ENCODE measurements around the gene BTG4. TPM values are rescaled to one million over a fixed set of nuclear protein-coding genes. Genes with fewer than 3 reads are reported as not detected.

The BTG4 gene
- total RNA-seq, 1 donor from 2014 or later, result not detected

DNA sequence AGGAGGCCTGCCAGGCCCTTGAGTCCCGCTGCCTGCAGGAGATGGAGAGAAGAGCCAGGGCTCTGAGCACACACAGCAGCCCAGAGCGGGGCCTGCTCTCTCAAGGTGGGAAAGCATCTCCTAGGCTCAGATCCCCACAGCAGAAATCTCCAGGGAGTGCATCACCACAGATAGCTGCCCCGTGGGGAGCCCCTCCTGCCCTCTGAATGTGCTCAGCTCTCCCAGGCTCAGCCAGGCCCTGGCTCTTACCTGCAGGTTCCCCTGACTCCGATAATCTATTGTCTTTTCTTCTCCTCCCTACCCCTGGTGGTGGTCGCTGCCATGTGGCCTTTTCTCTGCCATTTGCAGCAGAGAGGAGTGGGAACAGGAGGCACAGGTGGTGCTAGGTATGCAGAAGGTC is 49.9 kb downstream of the BTG4 start:
- Mint-ChIP-seq H3K4me1 (no peaks in the 10 kb centered on the region), H3K27me3 (peaks cover 35% of the 10 kb centered on the region), H3K27ac (no peak overlapping the region), H3K4me3 (no peak overlapping the region), H3K36me3 (ENCODE audit: low read depth) (no peaks in the 10 kb centered on the region), H3K9me3 (no peaks in the 10 kb centered on the region)
- CTCF ChIA-PET, result no interaction called here
- DNase-seq (no peak), ATAC-seq (ENCODE audit: low read depth) (no peak)
- intact Hi-C loops (cut with micrococcal nuclease), result no loop called here
- POLR2A ChIA-PET, result no interaction called here
- TF ChIP-seq, protein P1, sequence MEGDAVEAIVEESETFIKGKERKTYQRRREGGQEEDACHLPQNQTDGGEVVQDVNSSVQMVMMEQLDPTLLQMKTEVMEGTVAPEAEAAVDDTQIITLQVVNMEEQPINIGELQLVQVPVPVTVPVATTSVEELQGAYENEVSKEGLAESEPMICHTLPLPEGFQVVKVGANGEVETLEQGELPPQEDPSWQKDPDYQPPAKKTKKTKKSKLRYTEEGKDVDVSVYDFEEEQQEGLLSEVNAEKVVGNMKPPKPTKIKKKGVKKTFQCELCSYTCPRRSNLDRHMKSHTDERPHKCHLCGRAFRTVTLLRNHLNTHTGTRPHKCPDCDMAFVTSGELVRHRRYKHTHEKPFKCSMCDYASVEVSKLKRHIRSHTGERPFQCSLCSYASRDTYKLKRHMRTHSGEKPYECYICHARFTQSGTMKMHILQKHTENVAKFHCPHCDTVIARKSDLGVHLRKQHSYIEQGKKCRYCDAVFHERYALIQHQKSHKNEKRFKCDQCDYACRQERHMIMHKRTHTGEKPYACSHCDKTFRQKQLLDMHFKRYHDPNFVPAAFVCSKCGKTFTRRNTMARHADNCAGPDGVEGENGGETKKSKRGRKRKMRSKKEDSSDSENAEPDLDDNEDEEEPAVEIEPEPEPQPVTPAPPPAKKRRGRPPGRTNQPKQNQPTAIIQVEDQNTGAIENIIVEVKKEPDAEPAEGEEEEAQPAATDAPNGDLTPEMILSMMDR (IDR thresholded peaks at IDR 0.05), result no peak

DNA sequence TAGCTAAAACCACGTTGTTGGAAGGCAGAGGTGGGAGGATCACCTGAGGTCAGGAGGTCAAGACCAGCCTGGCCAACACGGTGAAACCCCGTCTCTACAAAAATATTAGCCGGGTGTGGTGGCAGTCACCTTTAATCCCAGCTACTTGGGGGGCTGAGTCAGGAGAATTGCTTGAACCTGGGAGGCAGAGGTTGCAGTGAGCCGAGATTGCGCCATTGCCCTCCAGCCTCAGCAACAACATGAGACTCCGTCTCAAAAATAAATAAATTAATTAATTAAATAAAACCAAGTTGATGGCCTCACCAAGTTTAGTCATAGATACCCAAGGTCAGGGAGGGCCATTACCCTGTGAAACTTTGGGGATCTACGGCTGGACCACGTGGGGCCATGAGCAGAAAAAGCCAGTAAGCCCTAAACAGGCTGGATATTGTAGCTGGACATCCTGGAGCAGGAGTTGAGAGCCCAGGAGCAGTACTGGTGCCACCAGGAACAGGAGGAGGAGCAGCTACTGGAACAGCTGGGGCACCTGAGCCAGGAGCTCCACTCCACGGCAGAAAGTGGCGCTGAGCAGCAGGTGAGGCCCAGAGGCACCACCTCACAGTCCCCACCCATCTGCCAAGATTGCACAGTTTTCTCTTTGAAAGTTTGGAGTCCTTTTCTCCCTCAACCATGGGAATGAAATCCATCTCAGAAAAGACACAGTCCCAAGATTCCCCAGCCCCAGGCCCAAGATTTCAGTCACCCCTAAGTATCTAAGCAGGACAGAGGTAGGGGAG is 50.5 kb downstream of the BTG4 start:
- TF ChIP-seq, protein P1 (IDR thresholded peaks at IDR 0.05), result no peak

GRCh38 chr11:111460856-111461255 is 51.3 kb downstream of the BTG4 start:
- no peak overlapping the region for H3K27ac Mint-ChIP-seq
- intact Hi-C loops (cut with micrococcal nuclease), result no loop called here
- H3K36me3 Mint-ChIP-seq (ENCODE audit: low read depth), result no peaks in the 10 kb centered on the region
- DNase-seq, result no peak
- ATAC-seq (ENCODE audit: low read depth), result no peak
- TF ChIP-seq, protein P1 (IDR thresholded peaks at IDR 0.05), result no peak
- ChIA-PET POLR2A (no interaction called here), CTCF (interaction anchor here (1.2 kb wide), 1 partner anchor 14 kb away, joined by 3 read pairs; no protein-coding TSS in a partner anchor)
- H3K4me3 Mint-ChIP-seq, result no peak overlapping the region
- peaks cover 40% of the 10 kb centered on the region for H3K27me3 Mint-ChIP-seq
- H3K4me1 Mint-ChIP-seq, result no peaks in the 10 kb centered on the region
- no peaks in the 10 kb centered on the region for H3K9me3 Mint-ChIP-seq

More for the DNA sequence above, 50.5 kb downstream of the BTG4 start:
- Mint-ChIP-seq H3K4me3 (no peak overlapping the region), H3K27me3 (peaks cover 35% of the 10 kb centered on the region), H3K4me1 (no peaks in the 10 kb centered on the region), H3K9me3 (no peaks in the 10 kb centered on the region), H3K36me3 (ENCODE audit: low read depth) (no peaks in the 10 kb centered on the region), H3K27ac (no peak overlapping the region)
- ChIA-PET POLR2A (no interaction called here), CTCF (interaction anchor here (1.2 kb wide), 1 partner anchor 15 kb away, joined by 3 read pairs; no protein-coding TSS in a partner anchor)
- intact Hi-C loops (cut with micrococcal nuclease), result no loop called here
- ATAC-seq (ENCODE audit: low read depth) (no peak), DNase-seq (no peak)

DNA sequence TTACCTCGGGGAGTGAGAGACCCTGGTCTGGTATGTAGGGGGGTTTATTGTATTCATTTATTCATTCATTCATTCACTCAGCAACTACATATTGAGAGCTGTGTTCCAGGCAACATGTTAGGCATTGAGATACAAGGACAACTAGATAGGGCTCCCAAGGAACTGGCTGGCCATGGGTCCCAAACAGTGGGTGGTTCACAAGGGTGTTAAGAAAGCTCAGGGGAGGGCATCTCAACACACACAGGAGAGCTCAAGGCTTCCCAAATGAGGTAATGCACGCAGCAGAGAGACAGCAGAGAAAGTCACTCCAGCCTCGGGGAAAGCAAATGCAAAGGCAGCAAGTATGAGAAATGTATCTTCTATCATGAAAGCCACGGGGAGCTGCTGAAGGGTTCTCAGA is 51.8 kb downstream of the BTG4 start:
- H3K27me3 Mint-ChIP-seq, result peaks cover 40% of the 10 kb centered on the region

More for the DNA sequence above, 51.8 kb downstream of the BTG4 start:
- Mint-ChIP-seq H3K27ac (no peak overlapping the region), H3K4me1 (no peaks in the 10 kb centered on the region), H3K36me3 (ENCODE audit: low read depth) (no peaks in the 10 kb centered on the region), H3K9me3 (no peaks in the 10 kb centered on the region), H3K4me3 (no peak overlapping the region)
- ChIA-PET POLR2A (no interaction called here), CTCF (interaction anchor here (1.2 kb wide), 1 partner anchor 14 kb away, joined by 3 read pairs; no protein-coding TSS in a partner anchor)
- intact Hi-C loops (cut with micrococcal nuclease), result no loop called here
- DNase-seq (no peak), ATAC-seq (ENCODE audit: low read depth) (no peak)
- TF ChIP-seq, protein P1 (IDR thresholded peaks at IDR 0.05), result no peak

Data from activated B cell treated with CpG ODN at 0.5 μM for 24 hours (primary cell).